ENCODE measurements around the gene PRX.
A peak's percentile ranks its signal among the peaks of the same experiment; 100 is the strongest.

Gene PRX, protein sequence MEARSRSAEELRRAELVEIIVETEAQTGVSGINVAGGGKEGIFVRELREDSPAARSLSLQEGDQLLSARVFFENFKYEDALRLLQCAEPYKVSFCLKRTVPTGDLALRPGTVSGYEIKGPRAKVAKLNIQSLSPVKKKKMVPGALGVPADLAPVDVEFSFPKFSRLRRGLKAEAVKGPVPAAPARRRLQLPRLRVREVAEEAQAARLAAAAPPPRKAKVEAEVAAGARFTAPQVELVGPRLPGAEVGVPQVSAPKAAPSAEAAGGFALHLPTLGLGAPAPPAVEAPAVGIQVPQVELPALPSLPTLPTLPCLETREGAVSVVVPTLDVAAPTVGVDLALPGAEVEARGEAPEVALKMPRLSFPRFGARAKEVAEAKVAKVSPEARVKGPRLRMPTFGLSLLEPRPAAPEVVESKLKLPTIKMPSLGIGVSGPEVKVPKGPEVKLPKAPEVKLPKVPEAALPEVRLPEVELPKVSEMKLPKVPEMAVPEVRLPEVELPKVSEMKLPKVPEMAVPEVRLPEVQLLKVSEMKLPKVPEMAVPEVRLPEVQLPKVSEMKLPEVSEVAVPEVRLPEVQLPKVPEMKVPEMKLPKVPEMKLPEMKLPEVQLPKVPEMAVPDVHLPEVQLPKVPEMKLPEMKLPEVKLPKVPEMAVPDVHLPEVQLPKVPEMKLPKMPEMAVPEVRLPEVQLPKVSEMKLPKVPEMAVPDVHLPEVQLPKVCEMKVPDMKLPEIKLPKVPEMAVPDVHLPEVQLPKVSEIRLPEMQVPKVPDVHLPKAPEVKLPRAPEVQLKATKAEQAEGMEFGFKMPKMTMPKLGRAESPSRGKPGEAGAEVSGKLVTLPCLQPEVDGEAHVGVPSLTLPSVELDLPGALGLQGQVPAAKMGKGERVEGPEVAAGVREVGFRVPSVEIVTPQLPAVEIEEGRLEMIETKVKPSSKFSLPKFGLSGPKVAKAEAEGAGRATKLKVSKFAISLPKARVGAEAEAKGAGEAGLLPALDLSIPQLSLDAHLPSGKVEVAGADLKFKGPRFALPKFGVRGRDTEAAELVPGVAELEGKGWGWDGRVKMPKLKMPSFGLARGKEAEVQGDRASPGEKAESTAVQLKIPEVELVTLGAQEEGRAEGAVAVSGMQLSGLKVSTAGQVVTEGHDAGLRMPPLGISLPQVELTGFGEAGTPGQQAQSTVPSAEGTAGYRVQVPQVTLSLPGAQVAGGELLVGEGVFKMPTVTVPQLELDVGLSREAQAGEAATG (N-terminal part only)

DNA sequence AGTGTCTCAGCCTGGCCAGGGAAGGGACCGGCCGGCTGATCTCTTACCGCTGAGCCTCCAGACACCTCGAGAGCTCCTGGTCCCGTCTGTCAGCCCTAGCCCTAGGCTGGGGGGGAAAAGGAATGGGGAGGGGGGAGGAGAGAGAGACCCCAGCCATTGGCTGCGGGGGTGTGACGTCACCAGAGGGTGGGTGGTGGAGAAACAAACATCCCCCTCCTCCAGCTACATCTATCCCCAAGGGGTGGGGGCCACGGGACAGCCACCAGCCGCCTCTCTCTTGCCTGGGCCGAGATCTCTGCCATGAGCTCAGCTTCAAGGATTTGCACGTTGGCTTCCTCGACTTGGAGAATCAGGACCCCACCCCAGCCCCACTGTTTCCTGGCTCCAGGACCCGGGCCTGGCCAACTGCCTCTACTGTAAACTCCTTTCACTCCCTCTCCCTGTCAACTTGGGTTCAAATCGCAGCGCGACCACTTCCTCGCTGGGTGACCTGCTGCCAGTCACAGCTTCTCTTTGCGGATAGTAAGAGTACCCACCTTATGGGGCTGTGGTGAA lies at the start of gene PRX:
PRX (minus strand) TSS at position 88 of the 555 bp plus-strand sequence. CDS start 5,446 bp downstream, outside the sequence.
- TF ChIP-seq, protein P1, sequence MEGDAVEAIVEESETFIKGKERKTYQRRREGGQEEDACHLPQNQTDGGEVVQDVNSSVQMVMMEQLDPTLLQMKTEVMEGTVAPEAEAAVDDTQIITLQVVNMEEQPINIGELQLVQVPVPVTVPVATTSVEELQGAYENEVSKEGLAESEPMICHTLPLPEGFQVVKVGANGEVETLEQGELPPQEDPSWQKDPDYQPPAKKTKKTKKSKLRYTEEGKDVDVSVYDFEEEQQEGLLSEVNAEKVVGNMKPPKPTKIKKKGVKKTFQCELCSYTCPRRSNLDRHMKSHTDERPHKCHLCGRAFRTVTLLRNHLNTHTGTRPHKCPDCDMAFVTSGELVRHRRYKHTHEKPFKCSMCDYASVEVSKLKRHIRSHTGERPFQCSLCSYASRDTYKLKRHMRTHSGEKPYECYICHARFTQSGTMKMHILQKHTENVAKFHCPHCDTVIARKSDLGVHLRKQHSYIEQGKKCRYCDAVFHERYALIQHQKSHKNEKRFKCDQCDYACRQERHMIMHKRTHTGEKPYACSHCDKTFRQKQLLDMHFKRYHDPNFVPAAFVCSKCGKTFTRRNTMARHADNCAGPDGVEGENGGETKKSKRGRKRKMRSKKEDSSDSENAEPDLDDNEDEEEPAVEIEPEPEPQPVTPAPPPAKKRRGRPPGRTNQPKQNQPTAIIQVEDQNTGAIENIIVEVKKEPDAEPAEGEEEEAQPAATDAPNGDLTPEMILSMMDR (IDR thresholded peaks at IDR 0.05; ENCODE audit: insufficient read depth, low read depth, low read length, missing control alignments): no peak
- H3K4me3 ChIP-seq (ENCODE audit: low read depth, low read length): no peak within 1 kb of the TSS
- no peak for DNase-seq (ENCODE audit: low read depth)

DNA sequence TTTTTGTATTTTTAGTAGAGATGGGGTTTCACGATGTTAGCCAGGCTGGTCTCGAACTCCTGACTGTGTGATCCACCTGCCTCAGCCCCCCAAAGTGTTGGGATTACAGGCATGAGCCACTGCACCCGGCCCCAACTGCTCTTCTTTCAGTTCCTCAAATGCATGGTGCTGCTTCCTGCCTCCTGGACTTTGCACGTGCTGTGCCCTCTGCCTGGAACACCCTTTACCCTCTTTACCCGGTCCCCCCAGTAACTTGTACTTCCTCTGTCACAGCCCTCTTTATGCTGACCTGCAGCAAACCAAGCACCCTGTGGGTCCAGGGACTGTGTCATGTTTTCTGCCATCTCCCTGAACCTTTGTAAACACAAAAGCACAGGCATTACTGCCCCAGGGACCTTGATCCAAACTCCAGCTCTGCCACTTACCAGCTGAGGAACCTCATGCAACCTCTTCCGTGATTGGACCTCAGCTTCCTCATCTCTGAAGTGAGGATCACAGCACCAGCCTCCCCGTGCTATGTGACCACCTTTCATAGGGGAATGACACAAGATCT lies 48.6 kb upstream of the PRX start:
- TF ChIP-seq, protein P1 (IDR thresholded peaks at IDR 0.05; ENCODE audit: insufficient read depth, low read depth, low read length, missing control alignments): no peak

DNA sequence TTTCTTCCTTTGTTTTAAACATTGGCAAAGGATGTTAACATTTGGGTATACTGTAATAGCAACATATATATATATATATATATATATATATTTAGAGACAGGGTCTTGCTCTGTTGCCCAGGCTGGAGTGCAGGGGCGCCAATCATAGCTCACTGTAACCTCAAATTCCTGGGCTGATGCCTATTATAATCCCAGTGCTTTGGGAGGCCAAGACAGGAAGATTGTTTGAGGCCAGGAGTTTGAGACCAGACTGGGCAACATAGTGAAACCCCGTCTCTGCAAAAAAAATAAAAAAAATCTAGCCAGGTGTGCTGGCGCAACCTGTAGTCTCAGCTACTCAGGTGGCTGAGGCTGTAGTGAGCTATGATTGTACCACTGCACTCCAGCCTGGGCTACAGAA lies 47.0 kb upstream of the PRX start:
- no peak overlapping the region for H3K4me3 ChIP-seq (ENCODE audit: low read depth, low read length)
- no peak for DNase-seq (ENCODE audit: low read depth)
- TF ChIP-seq, protein P1 (IDR thresholded peaks at IDR 0.05; ENCODE audit: insufficient read depth, low read depth, low read length, missing control alignments): no peak

More for the DNA sequence above, 48.6 kb upstream of the PRX start:
- no peak overlapping the region for H3K4me3 ChIP-seq (ENCODE audit: low read depth, low read length)
- peak; percentile 72 for DNase-seq (ENCODE audit: low read depth)

DNA sequence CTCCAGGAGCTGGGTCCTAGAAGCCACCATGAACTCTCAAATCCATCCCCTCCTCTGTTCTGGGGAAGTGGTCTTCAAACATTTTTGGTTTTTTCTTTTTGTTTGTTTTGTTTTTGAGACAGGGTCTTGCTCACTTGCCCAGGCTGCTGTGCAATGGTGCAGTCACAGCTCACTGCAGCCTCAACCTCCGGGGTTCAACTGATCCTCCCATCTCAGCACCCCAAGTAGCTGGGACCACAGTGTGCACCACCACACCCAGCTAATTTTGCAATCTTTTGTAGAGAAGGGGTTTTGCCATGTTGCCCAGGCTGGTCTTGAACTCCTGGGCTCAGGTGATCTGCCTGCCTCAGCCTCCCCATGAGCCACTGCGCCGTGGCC lies 45.4 kb upstream of the PRX start:
- H3K4me3 ChIP-seq (ENCODE audit: low read depth, low read length): no peak overlapping the region
- TF ChIP-seq, protein P1 (IDR thresholded peaks at IDR 0.05; ENCODE audit: insufficient read depth, low read depth, low read length, missing control alignments): no peak
- DNase-seq (ENCODE audit: low read depth): no peak

DNA sequence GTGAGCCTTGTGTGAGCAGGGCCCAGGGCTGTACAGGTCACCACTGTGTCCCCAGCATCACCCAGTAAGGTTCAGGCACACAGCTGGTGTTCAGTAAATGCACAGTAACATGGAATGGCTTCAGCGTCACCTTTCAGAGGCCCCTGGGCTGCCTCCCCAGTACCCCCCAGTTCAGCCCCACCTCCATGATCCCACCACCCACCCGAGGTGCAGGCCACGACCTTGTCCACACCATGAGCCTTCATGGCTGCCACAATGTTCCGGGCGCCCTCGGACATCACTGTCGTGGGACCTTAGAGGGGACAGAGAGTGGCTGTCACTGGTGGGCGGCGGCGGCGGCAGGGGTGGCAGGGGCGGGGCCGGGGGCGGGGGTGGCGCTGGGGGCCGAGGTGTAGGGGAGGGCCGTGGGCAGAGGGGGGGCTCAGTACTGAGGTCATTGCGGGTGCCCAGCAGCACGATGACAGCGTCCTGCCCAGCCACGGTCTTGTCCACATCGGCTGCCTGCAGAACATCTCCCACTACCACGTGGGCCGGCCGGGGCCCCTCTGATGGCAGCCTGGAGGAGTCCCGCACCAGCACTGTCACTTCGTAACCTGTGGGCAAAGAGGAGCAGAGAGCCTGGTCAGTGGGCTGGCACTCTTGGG lies 44.9 kb upstream of the PRX start:
- DNase-seq (ENCODE audit: low read depth): no peak
- TF ChIP-seq, protein P1 (IDR thresholded peaks at IDR 0.05; ENCODE audit: insufficient read depth, low read depth, low read length, missing control alignments): no peak
- no peak overlapping the region for H3K4me3 ChIP-seq (ENCODE audit: low read depth, low read length)
